Islet precursor cell (in vitro differentiated cells): ENCODE data around the gene IQCN.
A peak's percentile ranks its signal among the peaks of the same experiment; 100 is the strongest.
"Not testable (repeated sequence)": the region's sequence is repeated elsewhere in the genome, so short reads cannot be mapped to it uniquely, and the experiment has no call there.

Experiments
- DNase-seq: peaks from one replicate; pipeline ENCODE4 v3.0.0-alpha.2; 2018

The IQCN gene

DNA sequence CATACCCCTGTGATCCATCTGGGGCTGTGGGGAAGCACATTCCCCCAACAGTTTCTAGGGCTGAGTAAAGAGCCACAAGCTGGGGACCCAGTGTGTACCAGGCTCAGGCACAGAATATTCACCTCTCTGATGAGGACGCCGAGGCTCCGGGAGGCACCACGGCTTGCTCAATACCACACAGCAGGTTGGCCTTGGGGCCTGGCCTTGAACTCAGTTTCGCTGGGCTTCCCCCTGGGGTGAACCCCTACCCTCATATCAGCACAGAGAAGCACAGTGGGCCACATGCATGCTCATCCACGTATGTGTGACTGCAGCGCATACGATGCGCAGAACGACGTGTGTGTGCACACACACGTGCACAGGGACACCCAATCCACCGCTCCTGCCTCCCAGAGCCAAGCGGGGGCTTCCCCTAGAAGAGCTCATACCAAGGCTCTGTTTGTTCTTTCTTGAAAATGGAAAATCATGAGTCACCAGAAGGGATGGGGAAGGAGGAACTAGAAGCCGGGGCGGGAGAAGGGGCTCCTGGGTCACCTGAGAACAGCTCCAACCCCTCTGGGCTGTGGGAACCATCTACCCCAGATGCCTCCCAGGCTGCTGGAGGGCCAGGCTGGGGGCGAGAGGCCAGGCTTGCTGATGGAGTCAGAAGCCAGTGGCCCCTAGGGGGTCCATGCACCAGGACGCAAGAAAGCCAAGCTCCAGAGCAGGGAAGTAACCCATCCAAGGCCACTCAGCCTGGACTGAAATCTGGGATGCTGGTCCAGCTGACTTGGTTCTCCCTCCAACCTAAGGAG lies 43.1 kb downstream of the IQCN start:
- no peak for DNase-seq

DNA sequence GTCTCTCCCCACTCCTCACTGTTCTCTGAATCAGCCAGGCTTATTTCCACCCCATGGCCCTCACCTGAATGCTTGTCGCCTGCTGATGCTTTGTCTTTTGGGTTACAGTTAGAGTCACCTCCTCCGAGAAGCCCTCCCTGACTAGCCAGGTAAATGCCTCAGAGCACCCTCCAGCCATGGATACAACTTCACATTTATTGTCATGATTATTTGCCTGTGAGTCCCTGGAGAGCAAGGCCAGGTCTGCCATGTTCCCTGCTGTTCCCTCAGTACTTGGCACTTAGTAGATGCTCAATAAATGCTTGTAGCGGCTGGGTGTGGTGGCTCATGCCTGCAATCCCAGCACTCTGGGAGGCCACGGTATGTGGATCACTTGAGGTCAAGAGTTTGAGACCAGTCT lies 44.3 kb downstream of the IQCN start:
- no peak for DNase-seq

DNA sequence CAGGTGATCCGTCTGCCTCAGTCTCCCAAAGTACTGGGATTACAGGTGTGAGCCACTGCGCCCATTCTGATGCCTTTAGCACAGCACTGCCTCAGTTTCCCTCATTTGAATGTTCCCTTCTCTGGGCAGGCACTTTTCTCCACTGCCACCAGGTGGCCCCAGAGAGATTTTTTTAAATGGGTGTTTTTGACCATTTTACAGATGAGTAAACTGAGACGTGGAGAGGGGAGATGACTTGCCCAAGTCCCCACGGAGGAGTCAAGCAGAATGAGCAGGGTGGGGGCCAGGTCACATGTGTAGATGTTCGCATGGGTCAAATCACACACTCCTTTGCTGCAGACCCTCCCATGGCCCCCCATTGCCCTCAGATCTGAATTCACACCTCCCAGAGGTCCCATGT lies 44.8 kb downstream of the IQCN start:
- no peak for DNase-seq

DNA sequence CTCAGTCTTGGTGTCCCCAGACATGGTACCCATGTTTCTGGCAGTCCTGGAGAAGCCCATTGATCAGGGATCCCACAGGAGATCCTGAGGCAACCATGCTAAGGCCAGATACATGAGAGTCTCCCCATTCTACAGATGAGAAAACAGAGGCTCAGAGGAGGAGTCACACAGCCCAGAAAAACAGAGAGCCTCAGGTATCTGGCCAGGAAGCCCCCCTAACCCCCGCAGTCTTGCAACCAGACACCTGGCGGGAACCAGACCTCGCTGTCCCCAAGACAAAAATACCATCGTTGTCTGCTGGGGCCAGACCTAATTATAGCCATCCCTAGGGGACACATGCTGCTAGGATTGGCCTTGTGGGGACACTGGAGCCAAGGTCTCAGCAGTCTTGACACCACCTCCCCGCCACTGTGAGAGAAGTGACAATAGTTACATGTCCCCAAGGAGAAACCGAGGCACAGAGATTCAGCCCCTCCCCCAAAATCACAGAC lies 46.4 kb downstream of the IQCN start:
- no peak for DNase-seq

DNA sequence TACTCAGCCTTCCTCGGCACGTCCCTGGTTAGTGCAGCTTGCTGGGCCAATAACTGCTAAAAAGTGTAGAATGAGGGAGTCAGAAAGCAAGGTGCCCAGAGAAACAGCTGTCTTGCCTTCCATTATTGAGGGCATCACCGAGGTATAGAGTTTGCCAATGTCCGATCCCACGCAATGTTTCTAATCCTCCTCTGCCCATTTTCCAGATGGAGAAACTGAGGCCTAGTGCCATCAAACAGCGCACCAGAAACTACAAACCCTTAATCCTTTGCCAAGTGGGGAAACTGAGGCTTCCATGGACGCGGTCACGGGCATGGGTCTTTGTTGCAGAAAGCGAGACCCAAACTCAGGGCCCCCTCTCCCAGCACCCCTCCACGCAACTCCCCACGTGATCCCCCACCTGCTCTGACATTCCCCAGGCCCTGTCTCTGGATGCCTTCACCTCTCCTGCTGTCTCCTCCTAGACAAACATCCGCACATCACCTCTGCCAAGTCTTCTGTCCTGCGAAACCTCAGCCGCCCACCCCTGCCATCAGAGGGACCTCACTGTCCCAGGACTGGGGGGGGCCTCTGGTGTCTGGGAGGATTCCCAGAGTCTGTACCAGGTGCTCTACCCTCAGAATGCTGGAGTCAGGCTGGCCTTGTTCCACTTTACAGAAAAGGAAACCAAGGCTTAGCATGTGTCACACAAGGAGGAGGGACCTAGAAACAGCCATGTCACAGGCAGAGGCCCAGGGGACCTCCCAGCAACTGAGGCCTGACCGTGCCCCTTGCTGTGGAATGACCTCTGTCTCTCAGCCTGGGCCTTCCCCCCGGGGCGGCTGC lies 47.1 kb downstream of the IQCN start:
- no peak for DNase-seq

DNA sequence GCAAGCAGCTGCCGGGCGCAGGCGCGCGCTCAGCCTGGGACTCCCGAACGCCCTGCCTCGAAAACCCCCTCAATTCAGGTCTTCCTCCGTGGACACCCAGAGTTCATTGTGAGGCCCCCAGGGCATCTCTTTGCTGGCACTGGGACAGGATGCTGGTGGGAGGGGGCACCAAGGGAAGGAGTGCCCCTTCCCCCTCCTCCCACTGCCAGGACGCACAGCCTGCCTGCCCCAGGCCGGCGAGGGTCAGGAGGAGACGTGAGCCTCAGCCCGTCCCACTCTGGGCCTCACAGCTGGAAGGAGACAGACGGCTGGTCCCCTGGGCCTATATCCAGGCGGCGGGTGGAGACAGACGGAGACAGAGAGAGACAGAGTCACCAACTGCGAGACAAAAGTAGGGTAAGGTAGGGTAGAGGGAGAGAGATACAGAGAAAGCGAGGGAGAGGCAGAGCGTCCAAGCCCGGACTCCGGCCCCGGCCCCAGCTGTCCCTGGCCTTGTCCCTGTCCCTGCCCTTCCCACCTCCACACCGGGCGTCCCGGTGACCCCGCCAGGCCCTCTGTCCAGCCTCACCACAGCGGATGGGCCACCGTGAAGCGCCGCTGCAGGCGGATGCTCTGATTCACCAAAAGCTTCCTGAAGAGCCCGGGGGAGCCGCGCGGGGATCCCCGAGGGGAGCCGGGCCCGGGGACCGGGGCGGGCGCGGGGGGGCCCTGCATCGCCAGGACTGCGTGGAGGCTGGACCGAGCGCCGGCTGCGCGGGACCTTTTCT lies 48.4 kb downstream of the IQCN start, which contains the start of gene PDE4C:
Gene PDE4C, minus strand, starts transcription at position 737 of the 767 bp plus-strand sequence. Its CDS starts 23 bp downstream, at position 714.
- peak; percentile 75 for DNase-seq

DNA sequence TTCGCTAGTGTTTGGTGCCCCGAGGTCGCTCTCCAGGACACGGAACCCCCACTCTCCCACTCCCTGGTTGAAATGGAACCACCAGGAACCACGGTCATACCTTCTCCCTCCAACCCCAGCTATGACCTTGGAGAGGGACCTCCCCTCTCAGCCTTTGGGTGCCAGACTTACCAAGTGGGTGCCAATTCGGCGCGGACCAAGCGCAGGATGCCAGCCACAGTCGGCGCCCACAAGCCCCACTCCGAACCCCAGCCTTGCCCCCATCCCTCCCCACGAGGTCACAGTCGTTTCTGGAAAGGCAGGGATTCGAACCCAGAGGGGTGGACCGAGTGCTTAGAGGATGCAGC lies 48.9 kb downstream of the IQCN start:
- DNase-seq: no peak

DNA sequence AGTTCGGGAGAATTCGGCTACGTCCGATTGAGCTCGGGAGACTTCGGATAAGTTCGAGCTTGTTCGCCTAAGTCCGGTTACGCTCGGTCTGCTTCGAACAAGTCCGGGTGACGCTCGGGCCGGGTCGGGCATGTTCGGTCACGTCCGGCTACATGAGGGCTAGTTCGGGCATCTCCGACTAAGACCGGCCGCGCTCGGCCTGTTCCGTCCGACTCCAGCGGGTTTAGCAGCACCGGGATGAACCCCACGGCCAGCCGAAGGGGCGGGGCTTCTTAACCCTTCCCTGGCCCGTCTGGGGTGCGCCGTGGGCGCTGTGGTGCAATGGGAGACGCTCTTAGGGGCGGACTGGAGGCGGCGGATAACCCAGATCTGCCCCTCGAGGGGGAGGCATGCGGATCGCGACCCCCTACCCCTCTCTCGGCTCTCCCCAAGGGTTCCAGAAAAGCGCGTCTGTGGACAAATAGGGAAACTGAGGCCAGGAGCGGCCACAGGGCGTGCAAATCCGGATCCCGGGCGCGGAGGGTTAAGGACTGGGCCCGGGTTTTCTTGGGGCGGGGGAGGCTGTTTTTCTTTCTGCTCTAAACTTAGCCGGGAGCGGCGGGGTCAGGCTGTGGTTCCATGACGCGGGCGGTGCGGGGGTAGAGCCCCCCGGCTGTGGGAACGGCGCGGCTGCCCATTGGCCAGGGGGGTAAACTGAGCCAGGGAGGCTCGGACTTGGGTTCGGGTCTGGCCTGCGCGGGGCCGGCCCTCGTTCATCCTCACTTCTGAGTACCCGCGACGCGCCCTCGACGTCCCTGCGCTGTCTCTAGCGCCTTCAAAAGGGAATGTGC lies 49.5 kb downstream of the IQCN start:
- DNase-seq: peak; percentile 98

DNA sequence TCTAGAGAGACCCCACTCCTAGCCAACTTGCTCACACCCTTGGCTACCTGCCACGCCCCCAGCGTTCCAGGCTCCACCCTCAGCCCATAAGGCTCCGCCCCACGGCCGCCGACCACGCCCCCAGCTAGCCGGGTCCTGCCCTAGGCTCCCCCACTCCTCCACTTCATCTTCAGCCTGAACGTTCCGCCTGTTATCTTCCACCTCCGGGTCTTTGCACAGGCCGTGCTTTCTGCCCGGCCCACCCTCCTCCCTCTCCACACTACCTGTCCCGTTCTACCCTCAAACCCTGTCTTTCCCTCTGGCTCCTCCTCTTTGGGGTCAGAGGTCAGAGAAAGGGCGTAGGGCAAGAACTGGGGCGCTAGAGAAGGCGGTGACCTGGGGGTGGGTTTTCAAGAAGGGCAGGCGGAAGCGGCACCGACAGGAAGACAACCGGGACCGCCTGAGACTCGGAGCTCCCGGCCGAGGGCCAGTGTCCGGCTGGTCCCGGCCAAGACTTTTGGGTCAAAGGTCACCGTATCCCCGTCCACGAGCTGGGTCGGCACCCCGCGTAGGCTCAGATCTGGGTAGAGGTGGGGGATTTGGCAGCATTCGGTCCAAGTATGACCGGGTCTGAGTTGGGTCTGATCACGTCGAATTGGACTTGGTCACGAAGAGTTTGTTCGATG lies 50.3 kb downstream of the IQCN start:
- peak; percentile 92 for DNase-seq

DNA sequence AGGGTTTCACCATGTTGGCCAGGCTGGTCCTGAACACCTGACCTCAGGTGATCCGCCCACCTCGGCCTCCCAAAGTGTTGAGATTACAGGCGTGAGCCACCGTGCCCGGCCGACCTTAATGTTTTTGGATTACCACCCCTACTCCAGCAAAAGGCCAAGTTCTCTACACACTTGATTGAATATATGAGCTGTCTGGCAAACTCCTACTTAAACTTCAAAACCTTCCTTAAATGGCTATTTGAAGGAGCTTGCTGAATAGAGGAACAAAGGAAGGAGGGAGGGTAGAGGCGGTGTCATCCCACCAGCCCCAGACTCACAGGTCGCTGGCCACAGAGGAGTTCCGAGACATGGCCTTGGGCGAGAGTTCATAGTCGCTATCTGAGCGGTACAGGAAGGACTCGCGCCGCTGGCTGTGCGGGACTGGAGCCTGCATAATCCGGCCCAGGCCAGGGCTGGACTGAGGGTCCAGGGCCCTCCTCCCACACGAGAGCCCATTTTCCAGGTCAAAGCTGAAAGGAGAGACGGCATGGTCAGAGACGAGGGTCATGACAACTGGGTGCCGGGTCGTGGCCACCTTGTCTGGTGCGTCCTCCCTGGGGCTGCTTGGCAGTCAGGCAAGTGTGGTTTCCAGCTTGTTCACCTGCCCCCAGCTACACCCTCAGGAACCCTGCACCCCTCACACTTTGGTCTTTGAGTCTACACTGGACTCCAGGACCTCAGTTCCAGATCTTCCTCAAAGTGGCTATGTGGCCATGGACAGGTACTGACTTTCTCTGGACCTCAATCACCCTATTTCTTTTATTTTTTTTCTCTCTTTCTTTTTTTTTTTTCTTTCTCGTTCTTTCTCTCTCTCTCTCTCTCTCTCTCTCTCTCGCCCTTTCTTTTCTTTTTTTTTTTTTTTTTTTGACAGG lies 52.2 kb downstream of the IQCN start:
- DNase-seq: peak; percentile 64

DNA sequence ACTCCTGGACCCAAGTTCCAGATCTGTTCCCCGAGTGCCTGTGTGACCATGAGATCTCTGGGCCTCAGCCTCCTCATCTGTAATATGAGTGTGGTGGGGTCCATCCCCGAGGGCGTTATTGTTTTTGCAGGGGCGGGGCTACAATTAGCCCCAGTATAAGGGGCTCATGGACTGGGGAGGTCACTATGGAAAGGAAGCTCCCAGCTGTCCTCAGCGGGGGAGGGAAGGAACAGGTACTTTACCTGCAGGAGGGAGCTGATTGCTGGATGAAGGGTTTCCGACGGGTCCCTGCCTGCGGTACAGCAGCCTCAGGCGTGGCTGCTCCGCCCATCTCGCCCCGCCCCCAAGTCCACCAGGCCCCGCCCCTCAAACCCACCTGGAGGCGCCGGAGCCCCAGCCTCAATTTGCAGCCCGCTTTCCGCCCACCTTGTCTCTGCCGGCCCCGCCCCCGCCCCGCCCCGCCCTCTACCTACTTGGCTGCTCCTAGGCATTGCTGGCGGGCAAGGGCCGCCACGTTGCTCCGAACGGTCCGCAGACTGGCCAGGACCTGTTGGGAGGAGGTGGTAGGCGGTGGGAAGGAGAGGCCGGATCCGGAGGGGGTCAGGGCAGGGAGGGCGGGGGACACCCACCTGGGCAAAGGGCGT lies 53.5 kb downstream of the IQCN start:
- DNase-seq: peak; percentile 85

DNA sequence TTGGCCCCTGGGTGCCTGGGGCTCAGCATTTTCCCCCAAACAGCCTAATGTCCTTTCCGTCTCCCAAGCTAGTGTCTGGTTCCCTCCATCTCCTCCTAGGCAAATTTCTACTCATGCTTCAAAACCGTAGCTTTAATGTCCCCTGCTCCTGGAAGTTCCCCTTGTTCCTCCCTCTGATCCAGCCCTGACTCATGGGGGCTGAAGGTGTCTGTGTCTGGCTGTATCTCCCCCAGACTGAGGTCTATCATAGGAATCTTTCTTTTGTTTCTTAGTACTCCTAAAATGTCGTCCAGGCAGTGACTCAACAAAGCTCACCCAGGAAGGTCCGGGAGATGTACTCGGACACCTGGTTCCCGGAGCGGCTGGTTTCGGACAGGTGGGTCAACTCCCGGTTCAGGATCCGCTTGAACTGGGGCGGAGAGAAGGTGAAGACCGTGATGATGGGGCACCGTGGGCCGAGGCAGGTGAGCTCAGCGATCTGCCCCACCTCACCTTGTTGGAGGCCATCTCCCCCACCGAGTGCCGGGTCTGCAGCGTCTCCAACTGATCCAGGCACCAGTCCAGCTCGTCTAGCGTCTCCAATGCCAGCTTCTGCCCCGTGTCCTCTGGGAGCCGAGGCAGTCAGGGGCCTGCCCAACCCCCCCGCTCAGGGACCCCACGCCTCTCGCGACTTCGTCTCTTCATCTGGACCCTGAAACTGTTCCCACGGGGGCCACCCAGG lies 54.2 kb downstream of the IQCN start:
- no peak for DNase-seq

DNA sequence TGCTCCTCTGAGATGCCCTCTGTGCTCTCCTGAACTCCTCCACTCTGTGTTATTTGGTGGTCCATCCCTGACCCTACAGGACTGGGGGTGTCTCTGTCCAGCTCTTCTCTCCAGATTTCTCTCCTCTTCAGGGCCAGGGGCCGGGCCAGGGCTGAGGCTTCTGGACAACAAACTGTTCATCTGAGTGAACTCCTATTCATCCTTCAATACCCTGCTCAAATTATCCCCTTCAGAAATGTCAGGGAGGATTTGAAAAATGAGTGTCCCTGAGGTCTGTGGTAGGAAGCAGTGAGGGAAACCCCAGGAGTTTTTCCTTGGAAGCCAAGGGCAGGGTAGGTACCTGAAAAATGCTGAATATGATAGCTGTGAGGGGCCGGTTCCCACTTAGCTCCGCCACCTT lies 55.7 kb downstream of the IQCN start:
- no peak for DNase-seq

DNA sequence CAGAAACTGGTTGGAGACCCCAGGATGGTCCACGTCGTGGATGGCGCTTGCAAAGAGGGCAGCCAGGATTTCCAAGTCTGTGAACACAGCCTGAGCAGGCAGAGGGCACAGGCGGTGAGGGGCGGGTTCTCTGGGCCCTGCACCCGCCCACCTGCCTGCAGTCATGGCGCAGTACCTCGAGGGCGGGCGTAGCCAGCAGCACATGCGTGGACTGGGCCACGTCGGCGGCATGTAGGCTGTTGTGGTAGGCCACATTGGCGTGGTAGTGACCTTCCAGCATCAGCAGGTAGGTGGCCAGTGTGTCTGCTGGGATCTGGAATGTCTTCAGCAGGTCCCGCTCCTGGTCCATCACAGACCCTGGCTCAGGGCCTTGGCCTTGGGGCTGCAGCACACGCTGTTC lies 56.1 kb downstream of the IQCN start:
- DNase-seq: no peak

DNA sequence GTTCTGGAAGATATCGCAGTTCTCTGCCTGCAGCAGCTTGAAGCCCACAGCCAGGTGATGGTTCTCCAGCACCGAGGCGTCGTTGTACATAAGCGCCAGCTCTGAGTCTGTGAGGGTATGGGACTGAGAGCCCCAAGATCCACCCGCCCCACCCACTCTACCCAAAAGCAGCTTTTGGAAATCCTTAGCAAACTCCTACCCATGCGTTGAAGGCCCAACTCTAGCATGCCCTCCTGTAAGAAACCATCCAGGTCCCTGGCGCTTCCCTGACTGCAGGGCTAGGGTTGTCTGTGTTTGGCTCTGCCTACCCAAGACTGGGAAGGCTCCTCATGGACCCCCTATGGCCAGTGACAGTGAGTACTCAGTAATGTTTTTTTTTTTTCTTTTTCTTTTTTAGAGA lies 57.5 kb downstream of the IQCN start:
- DNase-seq: no peak

DNA sequence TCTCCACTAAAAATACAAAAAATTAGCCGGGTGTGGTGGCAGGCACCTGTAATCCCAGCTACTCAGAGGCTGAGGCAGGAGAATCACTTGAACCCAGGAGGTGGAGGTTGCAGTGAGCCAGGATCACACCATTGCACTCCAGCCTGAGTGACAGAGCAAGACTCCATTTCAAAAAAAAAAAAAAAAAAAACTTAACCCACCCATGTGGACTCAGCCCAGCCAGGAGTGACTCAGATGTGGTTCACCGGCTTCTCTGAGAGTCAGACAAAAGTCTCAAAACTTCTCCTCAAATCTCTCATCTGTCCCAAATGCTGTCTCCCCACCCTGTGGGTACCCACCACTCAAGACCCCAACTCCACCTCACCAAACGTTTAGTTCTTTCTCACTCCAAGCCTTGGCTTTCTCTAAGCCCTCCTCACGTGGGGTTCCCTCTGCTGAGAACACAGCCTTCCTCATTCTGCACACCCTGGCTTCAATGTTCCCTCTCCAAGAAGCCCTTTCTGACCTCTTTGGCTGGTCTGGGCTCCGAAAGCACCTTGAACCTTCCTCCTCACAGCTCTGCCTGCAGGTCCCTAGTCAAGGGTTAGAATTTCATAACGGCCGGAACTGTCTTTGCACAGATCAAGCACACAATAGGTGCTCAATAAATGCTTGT lies 59.3 kb downstream of the IQCN start:
- no peak for DNase-seq

DNA sequence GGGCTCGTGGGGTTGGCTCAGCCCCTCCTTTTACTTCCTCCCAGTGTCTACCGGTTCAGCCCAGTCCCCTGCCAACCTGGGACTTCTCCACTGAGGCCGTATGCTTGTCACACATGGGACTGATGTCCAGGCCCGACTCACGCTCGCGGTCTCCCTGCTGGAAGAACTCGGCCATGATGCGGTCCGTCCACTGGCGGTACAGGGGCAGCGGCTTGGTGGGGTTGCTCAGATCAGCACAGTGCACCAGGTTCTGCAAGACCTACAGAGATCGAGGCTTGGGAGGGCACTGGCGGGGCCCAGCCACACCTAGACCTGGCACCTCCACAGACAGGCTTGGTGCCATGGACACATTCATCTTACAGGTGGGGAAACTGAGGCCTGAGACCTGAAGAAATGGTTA lies 62.6 kb downstream of the IQCN start:
- DNase-seq: no peak

DNA sequence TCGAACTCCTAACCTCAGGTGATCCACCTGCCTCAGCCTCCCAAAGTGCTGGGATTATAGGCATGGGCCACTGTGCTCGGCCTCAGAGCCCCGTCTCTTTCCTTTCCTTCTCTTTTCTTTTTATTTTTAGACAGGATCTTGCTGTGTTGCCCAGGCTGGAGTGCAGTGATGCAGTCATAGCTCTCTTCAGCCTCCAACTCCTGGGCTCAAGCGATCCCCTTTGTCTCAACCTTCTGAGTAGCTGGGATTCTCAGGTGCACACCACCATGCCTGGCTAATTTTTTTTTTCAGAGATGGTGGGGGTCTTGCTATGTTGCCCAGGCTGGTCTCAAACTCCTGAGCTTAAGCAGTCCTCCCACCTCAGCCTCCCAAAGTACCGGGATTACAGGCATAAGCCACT lies 64.3 kb downstream of the IQCN start:
- DNase-seq: not testable (repeated sequence)
